ENCODE measurements around the gene INTS11. TPM values are rescaled to one million over a fixed set of nuclear protein-coding genes. Genes with fewer than 3 reads are reported as not detected.
A peak's percentile ranks its signal among the peaks of the same experiment; 100 is the strongest.

Gene INTS11
- total and polyA plus RNA-seq, 2 donors (not counting 1 experiment from before 2014, with no cell fraction given), result 149 to 245 TPM

DNA sequence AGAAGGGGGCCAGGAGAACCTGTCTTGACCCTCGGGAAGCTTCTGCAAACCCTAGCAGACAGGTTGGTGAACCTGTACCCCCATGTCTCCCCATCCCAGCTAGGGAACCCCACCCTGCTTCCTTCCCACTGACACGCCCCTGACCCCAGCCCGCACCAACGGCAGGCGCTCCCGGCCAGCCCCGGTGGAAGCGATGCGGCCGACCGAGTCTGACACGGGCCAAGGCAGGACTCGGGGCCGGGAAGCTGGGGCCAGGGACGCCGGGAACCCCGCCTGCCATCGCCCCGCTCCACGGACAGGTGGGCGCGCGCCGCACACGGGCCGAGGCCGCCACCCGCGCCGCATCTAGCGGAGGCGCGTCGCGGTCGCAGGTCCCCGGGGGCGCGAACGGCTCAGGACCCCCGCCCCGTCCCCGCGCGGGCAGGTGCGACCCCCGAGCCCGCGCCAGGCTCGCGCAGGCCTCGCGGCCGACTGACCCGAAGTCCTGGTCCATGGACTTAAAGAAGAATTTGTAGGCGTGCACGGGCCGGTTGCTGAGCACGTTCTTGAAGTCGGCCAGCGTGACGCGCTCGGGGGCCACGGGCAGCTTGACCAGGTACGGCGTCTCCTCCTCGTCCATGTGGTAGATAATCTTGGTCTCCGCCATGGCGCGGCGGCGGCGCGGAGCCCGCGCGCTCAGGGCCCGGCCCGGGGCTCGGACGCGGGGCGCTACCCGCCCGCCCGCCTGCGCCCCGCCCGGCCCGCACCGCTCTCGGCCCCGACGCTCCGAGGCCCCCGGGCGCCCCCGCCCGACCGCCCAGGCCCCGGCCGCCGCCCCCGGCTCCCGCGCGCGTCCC lies 24.2 kb upstream of the INTS11 start:
- H3K4me1 ChIP-seq (ENCODE audit: control insufficient read depth in 2 of 2, insufficient read depth in 2 of 2, low read length in 2 of 2), result peaks cover 22 to 37% of the 10 kb centered on the region in 2 donors

More for the DNA sequence above, 24.2 kb upstream of the INTS11 start:
- H3K9me3 ChIP-seq (ENCODE audit: control extremely low read depth in 1 of 3, control insufficient read depth in 2 of 3, insufficient read depth in 1 of 3, low read length in 2 of 3), result peaks cover 0 to 7% (median 0%) of the 10 kb centered on the region in 3 donors
- Mint-ChIP-seq H3K27ac (peak overlapping the region; percentile 56), H3K4me1 (peaks cover 28% of the 10 kb centered on the region), H3K9me3 (ENCODE audit: insufficient read depth) (no peaks in the 10 kb centered on the region), H3K27me3 (peaks cover 8% of the 10 kb centered on the region), H3K4me3 (peak overlapping the region; percentile 83)
- H4K20me1 ChIP-seq (ENCODE audit: control insufficient read depth, insufficient read depth, low read length, poor library complexity, severe bottlenecking), result peaks cover 40% of the 10 kb centered on the region
- peaks cover 0 to 23% (median 7%) of the 10 kb centered on the region in 4 experiments for H3K27me3 ChIP-seq (replicated peaks in 1 of 4; ENCODE audit: control extremely low read depth in 1 of 4, control insufficient read depth in 3 of 4, insufficient read depth in 4 of 4, low read length in 3 of 4)
- CTCF ChIA-PET, result interaction anchor here (1.2 to 1.4 kb wide), 2 partner anchors 25 to 27 kb away, joined by 3 to 5 read pairs; partner anchors contain the start of gene AURKAIP1
- TF ChIP-seq EZH2 (IDR thresholded peaks at IDR 0.05; ENCODE audit: borderline replicate concordance, insufficient read depth, low read depth, low read length, poor library complexity, severe bottlenecking), result no peak
- TF ChIP-seq, protein P1, sequence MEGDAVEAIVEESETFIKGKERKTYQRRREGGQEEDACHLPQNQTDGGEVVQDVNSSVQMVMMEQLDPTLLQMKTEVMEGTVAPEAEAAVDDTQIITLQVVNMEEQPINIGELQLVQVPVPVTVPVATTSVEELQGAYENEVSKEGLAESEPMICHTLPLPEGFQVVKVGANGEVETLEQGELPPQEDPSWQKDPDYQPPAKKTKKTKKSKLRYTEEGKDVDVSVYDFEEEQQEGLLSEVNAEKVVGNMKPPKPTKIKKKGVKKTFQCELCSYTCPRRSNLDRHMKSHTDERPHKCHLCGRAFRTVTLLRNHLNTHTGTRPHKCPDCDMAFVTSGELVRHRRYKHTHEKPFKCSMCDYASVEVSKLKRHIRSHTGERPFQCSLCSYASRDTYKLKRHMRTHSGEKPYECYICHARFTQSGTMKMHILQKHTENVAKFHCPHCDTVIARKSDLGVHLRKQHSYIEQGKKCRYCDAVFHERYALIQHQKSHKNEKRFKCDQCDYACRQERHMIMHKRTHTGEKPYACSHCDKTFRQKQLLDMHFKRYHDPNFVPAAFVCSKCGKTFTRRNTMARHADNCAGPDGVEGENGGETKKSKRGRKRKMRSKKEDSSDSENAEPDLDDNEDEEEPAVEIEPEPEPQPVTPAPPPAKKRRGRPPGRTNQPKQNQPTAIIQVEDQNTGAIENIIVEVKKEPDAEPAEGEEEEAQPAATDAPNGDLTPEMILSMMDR (IDR thresholded peaks at IDR 0.05), result no peak
- no peaks in the 10 kb centered on the region for H3K36me3 ChIP-seq (replicated peaks in 1 of 2; ENCODE audit: control extremely low read depth in 1 of 2, control insufficient read depth in 1 of 2, extremely low read depth in 1 of 2, insufficient read depth in 2 of 2, low read length in 1 of 2)
- DNase-seq, result no peak
- ATAC-seq (ENCODE audit: low read depth), result peak; percentile 42
- POLR2A ChIA-PET, result interaction anchor here (0.6 kb wide), 1 partner anchor 512 kb away, joined by 4 read pairs; no protein-coding TSS in a partner anchor
- H3K4me3 ChIP-seq (ENCODE audit: control extremely low read depth in 1 of 5, extremely low read depth in 1 of 5, insufficient read depth in 1 of 5, low read depth in 2 of 5, low read length in 4 of 5), result peak overlapping the region; percentile 34 to 81 (median 63)
- peak overlapping the region; percentile 71 for H3K9ac ChIP-seq (ENCODE audit: low read length)
- peak overlapping the region; percentile 96 for H3K4me2 ChIP-seq (replicated peaks; ENCODE audit: low read depth, low read length, poor library complexity, severe bottlenecking)
- H3K27ac ChIP-seq (ENCODE audit: low read length in 2 of 2), result no peak overlapping the region
- intact Hi-C loops (cut with micrococcal nuclease), result loop anchor here (1.0 kb wide), 2 partner anchors 24 to 27 kb away; partner anchors contain the start of genes AURKAIP1, CPTP and INTS11
- H3K79me2 ChIP-seq (ENCODE audit: control insufficient read depth, insufficient read depth, low read length), result peaks cover 34% of the 10 kb centered on the region
- peak overlapping the region; percentile 60 for H2AFZ ChIP-seq (ENCODE audit: insufficient read depth, low read depth, low read length, poor library complexity, severe bottlenecking)
- WGBS (ENCODE audit: insufficient coverage), result under 1% methylated on average over 109 of the region's 109 CpGs
